GM12878 (cell line): ENCODE data around the gene CTNNA1.

ENCODE experiments used
- ATF2 ChIP-seq: IDR thresholded peaks from 2 replicates; pipeline ENCODE4 v1.6.1; 2012; ENCODE audit warnings: low read length, inconsistent platforms
- CBFB ChIP-seq: IDR thresholded peaks from 2 replicates; pipeline ENCODE4 v1.6.1; 2016; ENCODE audit warnings: antibody characterized with exemption, low read depth
- CHD4 ChIP-seq: fragments of 200-600 bp; sonication (generic); IDR thresholded peaks from 2 replicates; pipeline ENCODE4 v1.6.1; 2016; ENCODE audit warnings: mild to moderate bottlenecking
- CTCF ChIP-seq, 3 experiments: IDR thresholded peaks in 2 of 3; conservative IDR thresholded peaks in 1 of 3; 2 replicates each; pipeline ENCODE4 v1.5.1; 2011; ENCODE audit warnings: low read depth in 3 of 3, low read length in 3 of 3, mild to moderate bottlenecking in 3 of 3, control low read depth in 2 of 3, moderate library complexity in 2 of 3, inconsistent platforms in 1 of 3, mixed read lengths in 1 of 3; ENCODE audit not compliant: control insufficient read depth in 2 of 3, insufficient read depth in 1 of 3; ENCODE audit errors: extremely low read depth in 1 of 3
- EZH2 ChIP-seq: IDR thresholded peaks from 2 replicates; pipeline ENCODE4 v1.6.1; 2012; ENCODE audit warnings: low read depth, mild to moderate bottlenecking, control low read depth, inconsistent platforms, low read length, borderline replicate concordance; ENCODE audit not compliant: control insufficient read depth
- MYC ChIP-seq: IDR thresholded peaks from 2 replicates; pipeline ENCODE4 v1.6.1; 2011; ENCODE audit warnings: mild to moderate bottlenecking, low read length, moderate library complexity, inconsistent platforms; ENCODE audit not compliant: insufficient read depth, insufficient replicate concordance, insufficient read length, severe bottlenecking
- NRF1 ChIP-seq: conservative IDR thresholded peaks from 2 replicates; pipeline ENCODE4 v1.6.1; 2011; ENCODE audit warnings: mild to moderate bottlenecking, low read depth, low read length, improper control_type of control experiment
- ZBTB33 ChIP-seq: fragments of 450-650 bp; IDR thresholded peaks from 2 replicates; pipeline ENCODE4 v1.6.1; 2017; ENCODE audit warnings: mild to moderate bottlenecking
- TF ChIP-seq, protein P1 (sequence below): IDR thresholded peaks from 2 replicates; pipeline ENCODE4 v1.6.1; 2012; ENCODE audit warnings: low read depth, low read length, improper control_type of control experiment

GRCh38 chr5:138748630-138749081 lies 4.6 kb upstream of the CTNNA1 start:
- TF ChIP-seq, protein P1, sequence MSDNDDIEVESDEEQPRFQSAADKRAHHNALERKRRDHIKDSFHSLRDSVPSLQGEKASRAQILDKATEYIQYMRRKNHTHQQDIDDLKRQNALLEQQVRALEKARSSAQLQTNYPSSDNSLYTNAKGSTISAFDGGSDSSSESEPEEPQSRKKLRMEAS = no peak
- no peak for TF ChIP-seq CTCF (IDR thresholded peaks at IDR 0.05 in 2 of 3, conservative IDR thresholded peaks at IDR 0.05 in 1 of 3; ENCODE audit: control insufficient read depth in 2 of 3, extremely low read depth in 1 of 3, insufficient read depth in 1 of 3, low read depth in 3 of 3, low read length in 3 of 3)
- TF ChIP-seq CHD4 = no peak
- TF ChIP-seq CBFB = no peak
- no peak for TF ChIP-seq ATF2
- TF ChIP-seq ZBTB33 = no peak
- TF ChIP-seq NRF1 = no peak
- no peak for TF ChIP-seq MYC
- no peak for TF ChIP-seq EZH2
